Peyer's patch (tissue), 4 donors: Measurements from ENCODE around the gene ALG10B. TPM values are rescaled to one million over a fixed set of nuclear protein-coding genes. Genes with fewer than 3 reads are reported as not detected.

Source experiments
- DNase-seq, 3 donors: peaks; one replicate each; pipeline ENCODE4 v3.0.0-alpha.2; 2017 to 2019
- H3K27ac ChIP-seq, 4 donors: fragments of 200-600 bp; sonication (generic); one replicate each; pipeline ENCODE4 v1.5.1; 2016 to 2019
- H3K27me3 ChIP-seq, 2 donors: fragments of 200-600 bp; sonication (generic); one replicate each; pipeline ENCODE4 v1.5.1; 2019
- H3K36me3 ChIP-seq, 3 donors: fragments of 200-600 bp; sonication (generic); one replicate each; pipeline ENCODE4 v1.5.1; 2016 to 2019
- H3K4me1 ChIP-seq, 4 donors: fragments of 200-600 bp; sonication (generic); one replicate each; pipeline ENCODE4 v1.5.1; 2016 to 2019
- H3K4me3 ChIP-seq, 4 donors: fragments of 200-600 bp; sonication (generic); 1 replicate in 3 of 4; 2 replicates in 1 of 4; pipeline ENCODE4 v1.5.1; 2016 to 2019; ENCODE audit warnings: mild to moderate bottlenecking in 1 of 4
- H3K9me3 ChIP-seq, 4 donors: fragments of 200-600 bp; sonication (generic); one replicate each; pipeline ENCODE4 v1.5.1; 2016 to 2019; ENCODE audit warnings: mild to moderate bottlenecking in 1 of 4
- CTCF ChIP-seq, 6 experiments: fragments of 450-650 bp in 4 of 6; fragments of 200-600 bp in 2 of 6; sonication (generic) in 1 of 6; IDR thresholded peaks; one replicate each; pipeline ENCODE4 v1.5.1; 2017 to 2019; ENCODE audit warnings: antibody characterized with exemption in 6 of 6, mild to moderate bottlenecking in 3 of 6, moderate library complexity in 1 of 6
- POLR2A ChIP-seq, 2 donors: fragments of 450-650 bp; IDR thresholded peaks; one replicate each; pipeline ENCODE4 v1.5.1; 2017; ENCODE audit warnings: antibody characterized with exemption in 2 of 2, mild to moderate bottlenecking in 2 of 2, moderate library complexity in 2 of 2
- total RNA-seq, 4 donors: library from RNA; depleted of rRNA; stranded (reverse); fragments of >200 nt; gene quantifications; one replicate each; pipeline ENCODE4 v1.1.0, GENCODE V29; 2016

ALG10B gene
- total RNA-seq, result 1 to 10 TPM; 4.0 to 5.2 (median 4.7) TPM

- Histone ChIP-seq H3K27ac (peak within 1 kb of the TSS; percentile 63 to 82 (median 71)), H3K27me3 (no peaks in the 10 kb centered on the region), H3K36me3 (no peaks in the 10 kb centered on the region), H3K4me3 (peak within 1 kb of the TSS; percentile 47 to 69 (median 64)), H3K9me3 (no peaks in the 10 kb centered on the region), H3K4me1 (no peaks in the 10 kb centered on the region)
- peak; percentile 90 to 96 (median 92) for DNase-seq
- TF ChIP-seq POLR2A (IDR thresholded peaks at IDR 0.05) (no peak), CTCF (IDR thresholded peaks at IDR 0.05) (peak in 5 of 6 experiments; percentile 55 to 81 (median 64))
Observed at GRCh38 chr12:38316391-38317129, at the start of gene ALG10B. Gene ALG10B, plus strand, starts transcription at chr12:38316774. Its CDS starts 120 bp downstream, at chr12:38316894.

- Histone ChIP-seq H3K27me3 (no peaks in the 10 kb centered on the region), H3K36me3 (no peaks in the 10 kb centered on the region), H3K9me3 (no peaks in the 10 kb centered on the region), H3K27ac (no peak overlapping the region), H3K4me3 (no peak overlapping the region), H3K4me1 (no peaks in the 10 kb centered on the region)
- no peak for DNase-seq
- TF ChIP-seq CTCF (IDR thresholded peaks at IDR 0.05), result no peak
- TF ChIP-seq POLR2A (IDR thresholded peaks at IDR 0.05), result no peak
Observed at GRCh38 chr12:38268612-38269011, 48.0 kb upstream of the ALG10B start.

- no peak for DNase-seq
- TF ChIP-seq CTCF (IDR thresholded peaks at IDR 0.05), result no peak
- no peak for TF ChIP-seq POLR2A (IDR thresholded peaks at IDR 0.05)
- H3K4me1 ChIP-seq, result no peaks in the 10 kb centered on the region
- no peaks in the 10 kb centered on the region for H3K27me3 ChIP-seq
- no peak overlapping the region for H3K4me3 ChIP-seq
- H3K36me3 ChIP-seq, result no peaks in the 10 kb centered on the region
- H3K9me3 ChIP-seq, result no peaks in the 10 kb centered on the region
- no peak overlapping the region for H3K27ac ChIP-seq
Observed at GRCh38 chr12:38269897-38270296, 46.7 kb upstream of the ALG10B start.

GRCh38 chr12:38279756-38280155 lies 36.8 kb upstream of the ALG10B start:
- Histone ChIP-seq H3K4me1 (no peaks in the 10 kb centered on the region), H3K4me3 (no peak overlapping the region), H3K27ac (no peak overlapping the region), H3K9me3 (no peaks in the 10 kb centered on the region), H3K27me3 (no peaks in the 10 kb centered on the region), H3K36me3 (no peaks in the 10 kb centered on the region)
- TF ChIP-seq CTCF (IDR thresholded peaks at IDR 0.05) (no peak), POLR2A (IDR thresholded peaks at IDR 0.05) (no peak)
- DNase-seq, result no peak

GRCh38 chr12:38282886-38283285 lies 33.7 kb upstream of the ALG10B start:
- no peak for TF ChIP-seq POLR2A (IDR thresholded peaks at IDR 0.05)
- TF ChIP-seq CTCF (IDR thresholded peaks at IDR 0.05), result no peak
- Histone ChIP-seq H3K4me1 (no peaks in the 10 kb centered on the region), H3K4me3 (no peak overlapping the region), H3K9me3 (no peaks in the 10 kb centered on the region), H3K36me3 (no peaks in the 10 kb centered on the region), H3K27ac (no peak overlapping the region), H3K27me3 (no peaks in the 10 kb centered on the region)
- no peak for DNase-seq
